MM.1S (cell line): ENCODE results near the gene BCAS4.

Experiments
- DNase-seq: peaks from one replicate; pipeline ENCODE4 v3.0.0-alpha.2; 2015
- H2AFZ ChIP-seq: fragments of 300-600 bp; sonication (generic); 2 replicates; pipeline ENCODE4 v1.6.0; 2016; ENCODE audit warnings: antibody characterized with exemption, low read length
- H3F3A ChIP-seq: fragments of 300-600 bp; sonication (generic); 2 replicates; pipeline ENCODE4 v1.6.1; 2016; ENCODE audit warnings: mild to moderate bottlenecking, antibody characterized with exemption, low read length, moderate library complexity, mixed read lengths; ENCODE audit not compliant: insufficient read depth
- H3K27ac ChIP-seq: fragments of 300-600 bp; sonication (generic); 2 replicates; pipeline ENCODE4 v1.5.1; 2016; ENCODE audit warnings: mild to moderate bottlenecking, low read length
- H3K27me3 ChIP-seq: fragments of 300-600 bp; sonication (generic); replicated peaks from 2 replicates; pipeline ENCODE4 v1.6.0; 2016; ENCODE audit warnings: low read length; ENCODE audit not compliant: insufficient read depth
- H3K36me3 ChIP-seq: fragments of 300-600 bp; sonication (generic); replicated peaks from 2 replicates; pipeline ENCODE4 v1.6.1; 2016; ENCODE audit warnings: mild to moderate bottlenecking, low read length, mixed read lengths; ENCODE audit not compliant: insufficient read depth
- H3K4me1 ChIP-seq: fragments of 300-600 bp; sonication (generic); 2 replicates; pipeline ENCODE4 v1.6.1; 2016; ENCODE audit warnings: low read length, mixed read lengths
- H3K4me2 ChIP-seq: fragments of 300-600 bp; sonication (generic); 2 replicates; pipeline ENCODE4 v1.6.0; 2016; ENCODE audit warnings: low read depth, low read length
- H3K4me3 ChIP-seq: fragments of 300-600 bp; sonication (generic); 2 replicates; pipeline ENCODE4 v1.5.1; 2016; ENCODE audit warnings: low read length, mixed read lengths
- H3K79me2 ChIP-seq: fragments of 300-600 bp; sonication (generic); 2 replicates; pipeline ENCODE4 v1.6.1; 2016; ENCODE audit warnings: mixed run types, low read length, mixed read lengths
- H3K9ac ChIP-seq: fragments of 300-600 bp; sonication (generic); 2 replicates; pipeline ENCODE4 v1.6.1; 2016; ENCODE audit warnings: low read length, mixed read lengths
- H3K9me2 ChIP-seq: fragments of 300-600 bp; sonication (generic); replicated peaks from 2 replicates; pipeline ENCODE4 v1.6.1; 2016; ENCODE audit warnings: mild to moderate bottlenecking, low read length, mixed read lengths; ENCODE audit not compliant: insufficient read depth
- H3K9me3 ChIP-seq: fragments of 300-600 bp; sonication (generic); replicated peaks from 2 replicates; pipeline ENCODE4 v1.6.1; 2016; ENCODE audit warnings: mild to moderate bottlenecking, low read length, mixed read lengths; ENCODE audit not compliant: insufficient read depth
- H4K20me1 ChIP-seq: fragments of 300-600 bp; sonication (generic); 2 replicates; pipeline ENCODE4 v1.6.1; 2016; ENCODE audit warnings: mild to moderate bottlenecking, low read length, moderate library complexity, mixed read lengths; ENCODE audit not compliant: insufficient read depth
- CTCF ChIP-seq: fragments of 300-600 bp; sonication (generic); IDR thresholded peaks from 2 replicates; pipeline ENCODE4 v1.5.1; 2016; ENCODE audit warnings: antibody characterized with exemption, low read length, mixed read lengths
- EZH2 ChIP-seq: fragments of 300-600 bp; sonication (generic); optimal IDR thresholded peaks from 2 replicates; pipeline ENCODE3; 2017; ENCODE audit warnings: low read depth, mild to moderate bottlenecking, antibody characterized with exemption, low read length, mixed read lengths
- EZH2phosphoT487 ChIP-seq: fragments of 300-600 bp; sonication (generic); IDR thresholded peaks from 2 replicates; pipeline ENCODE4 v1.6.1; 2018; ENCODE audit warnings: antibody characterized with exemption, low read length

The BCAS4 gene

GRCh38 chr20:50814438-50815161 is 19.7 kb downstream of the BCAS4 start:
- Histone ChIP-seq H3K9me3 (no peaks in the 10 kb centered on the region), H3K79me2 (no peaks in the 10 kb centered on the region), H3F3A (peaks cover 7% of the 10 kb centered on the region; the same call in 1 of the 2 replicates), H3K36me3 (no peaks in the 10 kb centered on the region), H3K4me3 (peak overlapping the region; percentile 32; the same call in 1 of the 2 replicates), H3K27me3 (no peaks in the 10 kb centered on the region), H3K4me1 (0 out of 2 replicates have a peak, but pooled peaks cover 15% of the 10 kb centered on the region), H3K27ac (no peak overlapping the region), H3K4me2 (peak overlapping the region; percentile 68; the same call in 1 of the 2 replicates), H4K20me1 (no peaks in the 10 kb centered on the region), H3K9ac (no peak overlapping the region), H3K9me2 (no peaks in the 10 kb centered on the region), H2AFZ (peak overlapping the region; percentile 39; the same call in 1 of the 2 replicates)
- no peak for DNase-seq
- TF ChIP-seq CTCF (no peak), EZH2 (no peak), EZH2phosphoT487 (no peak)

GRCh38 chr20:50815162-50815989 is 20.5 kb downstream of the BCAS4 start:
- DNase-seq, result peak; percentile 56
- Histone ChIP-seq H3K27ac (peak overlapping the region; percentile 32; the same call in 1 of the 2 replicates), H3K79me2 (no peaks in the 10 kb centered on the region), H3K27me3 (no peaks in the 10 kb centered on the region), H3K9me3 (no peaks in the 10 kb centered on the region), H4K20me1 (no peaks in the 10 kb centered on the region), H3K9me2 (no peaks in the 10 kb centered on the region), H3F3A (peaks cover 7% of the 10 kb centered on the region; the same call in 1 of the 2 replicates), H3K9ac (no peak overlapping the region; the same call in 1 of the 2 replicates), H2AFZ (peak overlapping the region; percentile 39), H3K4me3 (peak overlapping the region; percentile 32), H3K4me2 (peak overlapping the region; percentile 68), H3K36me3 (no peaks in the 10 kb centered on the region), H3K4me1 (0 out of 2 replicates have a peak, but pooled peaks cover 15% of the 10 kb centered on the region)
- TF ChIP-seq EZH2phosphoT487, result no peak
- no peak for TF ChIP-seq CTCF
- no peak for TF ChIP-seq EZH2

DNA sequence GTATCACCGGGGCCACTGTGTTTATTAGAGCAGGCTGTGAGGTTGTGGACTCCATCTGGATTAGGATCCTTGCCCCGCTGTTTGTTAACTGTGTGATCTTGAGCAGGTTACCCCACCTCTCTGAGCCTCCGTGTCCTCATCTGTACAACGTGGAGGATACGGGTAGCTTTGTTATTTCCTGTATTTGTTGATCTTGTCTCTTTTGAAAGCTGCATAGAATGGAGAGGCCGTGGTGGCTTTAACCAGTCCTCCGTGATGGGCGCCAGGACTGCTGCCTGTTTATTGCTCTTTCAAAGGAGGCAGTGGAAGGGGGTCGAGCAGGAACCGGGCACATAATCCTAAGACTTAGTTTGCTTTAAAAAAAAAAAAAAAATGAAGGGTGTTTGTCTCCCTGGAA is 22.9 kb downstream of the BCAS4 start:
- Histone ChIP-seq H3K79me2 (no peaks in the 10 kb centered on the region), H3K9me3 (no peaks in the 10 kb centered on the region), H3K4me2 (no peak overlapping the region), H3K4me1 (0 out of 2 replicates have a peak, but pooled peaks cover 15% of the 10 kb centered on the region), H3K4me3 (no peak overlapping the region), H3K36me3 (no peaks in the 10 kb centered on the region), H3K9me2 (no peaks in the 10 kb centered on the region), H3F3A (peaks cover 7% of the 10 kb centered on the region; the same call in 1 of the 2 replicates), H3K9ac (no peak overlapping the region), H3K27ac (no peak overlapping the region), H4K20me1 (no peaks in the 10 kb centered on the region), H2AFZ (0 out of 2 replicates have a peak overlapping the region, but pooled peaks have one; percentile 34), H3K27me3 (no peaks in the 10 kb centered on the region)
- no peak for DNase-seq
- TF ChIP-seq EZH2phosphoT487, result no peak
- no peak for TF ChIP-seq EZH2
- no peak for TF ChIP-seq CTCF
